ENCODE data around the gene GMIP. TPM values are rescaled to one million over a fixed set of nuclear protein-coding genes. Genes with fewer than 3 reads are reported as not detected.

The GMIP gene
- total RNA-seq, 4 donors from 2014 or later, result 5.6 to 10.8 (median 8.2) TPM

- H3K4me3 ChIP-seq, result no peak overlapping the region
- H3K36me3 ChIP-seq, result no peaks in the 10 kb centered on the region
- intact Hi-C loops (cut with DNase I; ENCODE audit: low total_unique reads), result no loop called here
- TF ChIP-seq POLR2A (IDR thresholded peaks at IDR 0.05), result no peak
- TF ChIP-seq, protein P1, sequence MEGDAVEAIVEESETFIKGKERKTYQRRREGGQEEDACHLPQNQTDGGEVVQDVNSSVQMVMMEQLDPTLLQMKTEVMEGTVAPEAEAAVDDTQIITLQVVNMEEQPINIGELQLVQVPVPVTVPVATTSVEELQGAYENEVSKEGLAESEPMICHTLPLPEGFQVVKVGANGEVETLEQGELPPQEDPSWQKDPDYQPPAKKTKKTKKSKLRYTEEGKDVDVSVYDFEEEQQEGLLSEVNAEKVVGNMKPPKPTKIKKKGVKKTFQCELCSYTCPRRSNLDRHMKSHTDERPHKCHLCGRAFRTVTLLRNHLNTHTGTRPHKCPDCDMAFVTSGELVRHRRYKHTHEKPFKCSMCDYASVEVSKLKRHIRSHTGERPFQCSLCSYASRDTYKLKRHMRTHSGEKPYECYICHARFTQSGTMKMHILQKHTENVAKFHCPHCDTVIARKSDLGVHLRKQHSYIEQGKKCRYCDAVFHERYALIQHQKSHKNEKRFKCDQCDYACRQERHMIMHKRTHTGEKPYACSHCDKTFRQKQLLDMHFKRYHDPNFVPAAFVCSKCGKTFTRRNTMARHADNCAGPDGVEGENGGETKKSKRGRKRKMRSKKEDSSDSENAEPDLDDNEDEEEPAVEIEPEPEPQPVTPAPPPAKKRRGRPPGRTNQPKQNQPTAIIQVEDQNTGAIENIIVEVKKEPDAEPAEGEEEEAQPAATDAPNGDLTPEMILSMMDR (IDR thresholded peaks at IDR 0.05), result no peak
- DNase-seq, result no peak
- peaks cover 0 to 8% of the 10 kb centered on the region in 2 donors for H3K4me1 ChIP-seq
- no peaks in the 10 kb centered on the region for H3K9me3 ChIP-seq
- no peak overlapping the region for H3K27ac ChIP-seq
- no peaks in the 10 kb centered on the region for H3K27me3 ChIP-seq
These were observed 18.3 kb upstream of the GMIP start for GRCh38 chr19:19661675-19662251.

DNA sequence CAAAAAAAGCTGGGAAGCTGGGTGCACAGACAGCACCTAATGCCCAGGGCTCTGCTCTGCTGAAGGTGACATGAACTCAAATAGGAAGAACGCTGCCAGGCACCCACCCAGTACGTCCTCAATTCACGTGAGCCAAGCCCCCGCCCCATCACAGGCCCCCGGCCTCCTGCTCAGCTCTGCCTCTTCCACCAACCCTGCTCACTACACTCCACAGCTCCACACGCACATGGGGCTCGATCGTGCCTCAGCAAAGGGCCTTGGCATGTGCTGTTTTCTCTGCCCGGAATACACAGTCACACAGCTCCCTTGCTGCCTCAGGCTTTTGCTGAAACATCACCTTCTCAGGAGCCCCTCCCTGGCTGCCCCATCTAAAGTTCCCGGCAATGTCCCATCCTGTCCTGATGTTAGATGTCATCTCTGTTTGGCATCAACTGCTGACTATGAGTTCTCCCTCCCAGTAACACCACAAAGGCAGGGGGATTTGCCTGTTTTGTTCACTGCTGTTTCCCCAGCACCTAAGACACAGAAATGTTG, 17.8 kb upstream of the GMIP start:
- H3K9me3 ChIP-seq, result no peaks in the 10 kb centered on the region
- H3K4me3 ChIP-seq, result no peak overlapping the region
- no peaks in the 10 kb centered on the region for H3K36me3 ChIP-seq
- no peak for DNase-seq
- TF ChIP-seq, protein P1 (IDR thresholded peaks at IDR 0.05), result no peak
- no peak for TF ChIP-seq POLR2A (IDR thresholded peaks at IDR 0.05)
- no peak overlapping the region for H3K27ac ChIP-seq
- peaks cover 0 to 8% of the 10 kb centered on the region in 2 donors for H3K4me1 ChIP-seq
- intact Hi-C loops (cut with DNase I; ENCODE audit: low total_unique reads), result no loop called here
- no peaks in the 10 kb centered on the region for H3K27me3 ChIP-seq

DNA sequence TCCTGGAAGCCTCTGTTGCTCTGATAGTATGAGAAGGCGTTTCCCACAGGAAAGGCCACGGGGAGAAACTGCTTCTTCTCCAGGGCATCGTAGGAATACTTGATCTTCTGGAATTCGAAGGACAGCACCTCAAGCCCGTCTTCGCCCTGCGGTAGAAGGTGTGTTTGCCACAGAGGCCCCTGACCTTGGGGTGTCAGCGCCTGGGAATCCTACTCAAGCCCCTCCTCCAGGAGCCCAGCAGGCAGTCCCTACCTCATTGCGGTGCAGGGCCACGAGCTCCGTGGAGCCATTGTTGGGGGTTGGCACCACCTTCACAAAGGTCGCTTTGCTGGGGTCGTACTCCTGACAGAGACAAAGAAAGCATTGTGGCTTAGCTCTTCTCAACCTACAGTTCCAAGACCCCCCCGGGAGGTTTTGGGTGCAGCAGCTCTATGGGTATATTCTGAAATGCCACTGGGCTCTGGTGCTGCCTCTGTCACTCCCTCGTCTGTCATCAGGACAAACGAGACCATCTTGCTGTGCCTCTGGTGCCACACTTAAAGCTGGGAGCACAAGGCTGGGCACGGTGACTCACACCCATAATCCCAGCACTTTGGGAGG, 16.3 kb upstream of the GMIP start:
- H3K27ac ChIP-seq, result no peak overlapping the region
- no peaks in the 10 kb centered on the region for H3K9me3 ChIP-seq
- peaks cover 0 to 8% of the 10 kb centered on the region in 2 donors for H3K4me1 ChIP-seq
- no peak overlapping the region for H3K4me3 ChIP-seq
- TF ChIP-seq, protein P1 (IDR thresholded peaks at IDR 0.05), result no peak
- TF ChIP-seq POLR2A (IDR thresholded peaks at IDR 0.05), result no peak
- intact Hi-C loops (cut with DNase I; ENCODE audit: low total_unique reads), result no loop called here
- DNase-seq, result no peak
- no peaks in the 10 kb centered on the region for H3K36me3 ChIP-seq
- no peaks in the 10 kb centered on the region for H3K27me3 ChIP-seq

GRCh38 chr19:19657397-19657783, 13.9 kb upstream of the GMIP start:
- H3K27ac ChIP-seq, result no peak overlapping the region
- intact Hi-C loops (cut with DNase I; ENCODE audit: low total_unique reads), result no loop called here

More at GRCh38 chr19:19657397-19657783, 13.9 kb upstream of the GMIP start:
- no peak for DNase-seq
- Histone ChIP-seq H3K36me3 (no peaks in the 10 kb centered on the region), H3K4me1 (peaks cover 0 to 4% of the 10 kb centered on the region in 2 donors), H3K9me3 (no peaks in the 10 kb centered on the region), H3K27me3 (no peaks in the 10 kb centered on the region), H3K4me3 (no peak overlapping the region)
- TF ChIP-seq POLR2A (IDR thresholded peaks at IDR 0.05), result no peak
- TF ChIP-seq, protein P1 (IDR thresholded peaks at IDR 0.05), result no peak

All from uterus (tissue), 4 donors.